GM20000 (cell line): ENCODE data around the gene TFAP2B.

Source experiments
- DNase-seq: peaks from one replicate; pipeline ENCODE4 v3.0.0; 2012; ENCODE audit warnings: low spot score
- CTCF ChIP-seq: IDR thresholded peaks from 2 replicates; pipeline ENCODE4 v1.5.1; 2012; ENCODE audit warnings: mild to moderate bottlenecking, control low read depth; ENCODE audit errors: extremely low read depth, missing control alignments

TFAP2B gene

GRCh38 chr6:50891290-50891689 lies 72.6 kb downstream of the TFAP2B start:
- TF ChIP-seq CTCF, result no peak
- no peak for DNase-seq
